HG03196 (cell line): ENCODE results near the gene HTT.
"Not testable (repeated sequence)": the region's sequence is repeated elsewhere in the genome, so short reads cannot be mapped to it uniquely, and the experiment has no call there.

Source experiments
- ATAC-seq: cut with Tn5 transposase; IDR thresholded peaks from one replicate; pipeline ENCODE4 v1.9.1; 2021; ENCODE audit not compliant: unreplicated experiment

Gene HTT

DNA sequence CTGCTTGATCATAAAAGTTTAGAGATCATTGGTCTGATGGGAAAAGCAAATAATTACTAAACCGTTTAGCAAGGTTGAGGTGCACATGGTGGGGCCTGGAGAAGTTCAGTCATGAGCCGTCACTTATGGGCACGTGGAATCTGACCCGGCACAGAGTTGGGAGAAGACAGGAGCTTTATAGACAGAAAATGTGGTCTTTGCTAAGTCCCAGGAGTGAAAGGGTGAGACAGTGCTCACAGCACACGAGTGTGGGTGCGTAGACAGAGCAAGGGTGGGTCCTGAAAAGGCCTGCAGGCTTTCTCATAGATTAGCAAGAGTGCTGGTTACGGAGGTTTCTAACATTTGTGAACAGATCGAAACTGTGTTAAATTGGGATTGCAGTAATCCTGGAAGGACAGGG lies 43.8 kb downstream of the HTT start:
- ATAC-seq, result no peak

GRCh38 chr4:3119464-3119863 lies 45.0 kb downstream of the HTT start:
- ATAC-seq, result no peak

DNA sequence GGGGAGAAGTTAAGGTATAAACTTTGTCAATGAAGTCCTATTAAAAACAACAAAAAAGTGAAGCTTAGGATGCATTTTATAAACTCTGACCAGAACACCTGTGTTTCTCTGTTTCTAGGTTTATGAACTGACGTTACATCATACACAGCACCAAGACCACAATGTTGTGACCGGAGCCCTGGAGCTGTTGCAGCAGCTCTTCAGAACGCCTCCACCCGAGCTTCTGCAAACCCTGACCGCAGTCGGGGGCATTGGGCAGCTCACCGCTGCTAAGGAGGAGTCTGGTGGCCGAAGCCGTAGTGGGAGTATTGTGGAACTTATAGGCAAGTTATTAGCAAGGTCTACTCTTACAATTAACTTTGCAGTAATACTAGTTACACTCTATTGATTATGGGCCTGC lies 46.6 kb downstream of the HTT start:
- ATAC-seq, result no peak

GRCh38 chr4:3121596-3121995 lies 47.1 kb downstream of the HTT start:
- ATAC-seq, result no peak

DNA sequence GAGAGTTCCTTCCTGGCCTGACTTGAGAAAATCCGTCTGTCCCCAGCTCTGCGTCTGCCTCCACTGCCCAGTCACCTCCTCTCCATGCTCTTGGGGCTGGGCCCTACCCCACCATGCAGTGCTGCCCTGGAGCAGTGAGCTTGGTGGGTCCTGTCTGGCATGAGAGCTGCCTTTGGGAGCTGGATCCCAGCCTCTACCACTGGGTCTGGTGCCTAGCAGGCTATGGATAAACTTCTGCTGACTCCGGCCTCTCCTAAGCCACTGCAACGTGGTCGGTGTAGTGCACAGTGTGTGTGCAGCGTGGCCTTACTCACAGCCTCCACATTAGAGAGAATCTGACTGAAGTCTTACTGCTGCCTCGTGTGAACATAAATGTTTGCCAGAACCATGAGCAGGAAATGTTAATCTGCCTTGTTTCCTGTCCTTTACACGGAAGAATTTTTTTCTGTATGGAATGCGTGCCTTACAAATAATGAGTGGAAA lies 47.6 kb downstream of the HTT start:
- ATAC-seq, result no peak

DNA sequence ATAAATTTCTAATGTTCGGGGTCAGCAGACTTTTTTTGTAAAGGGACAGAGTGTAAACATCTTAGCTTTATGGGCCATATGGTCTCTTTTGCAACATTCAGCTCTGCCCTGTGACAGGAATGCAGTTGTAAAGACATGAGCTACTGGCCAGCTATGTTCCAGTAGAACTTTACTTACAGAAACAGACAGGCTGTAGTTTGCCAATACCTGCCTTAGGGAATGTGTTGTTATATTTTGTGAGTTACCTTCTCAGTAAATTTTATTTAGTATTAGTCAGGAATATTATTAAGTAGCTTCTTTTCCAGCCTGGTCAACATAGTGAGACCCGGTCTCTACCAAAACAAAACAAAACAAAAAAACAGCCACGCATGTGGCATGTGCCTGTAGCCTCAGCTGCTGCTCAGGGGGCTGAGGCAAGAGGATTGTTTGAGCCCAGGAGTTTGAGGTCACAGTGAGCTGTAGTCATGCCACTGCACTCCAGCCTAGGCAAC lies 48.7 kb downstream of the HTT start:
- ATAC-seq, result no peak

- ATAC-seq, result no peak
Measured at GRCh38 chr4:3124070-3124767, 49.7 kb downstream of the HTT start.

GRCh38 chr4:3127112-3127511 lies 52.6 kb downstream of the HTT start:
- no peak for ATAC-seq

DNA sequence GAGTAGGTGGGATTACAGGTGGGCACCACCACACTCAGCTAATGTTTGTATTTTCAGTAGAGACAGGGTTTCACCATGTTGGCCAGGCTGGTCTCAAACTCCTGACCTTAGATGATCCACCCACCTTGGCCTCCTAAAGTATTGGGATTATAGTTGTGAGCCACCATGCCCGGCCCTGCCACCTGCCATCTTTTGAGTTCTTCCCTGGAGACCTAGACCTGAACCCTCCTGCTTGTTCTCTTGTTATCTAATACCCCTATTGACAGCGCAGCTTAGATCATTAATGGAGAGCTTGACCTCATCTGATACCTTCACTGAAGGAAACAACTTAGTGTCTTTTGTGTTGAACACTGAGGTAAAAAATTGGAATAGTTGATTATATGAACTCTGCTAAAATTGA lies 53.6 kb downstream of the HTT start:
- no peak for ATAC-seq

GRCh38 chr4:3128976-3129375 lies 54.5 kb downstream of the HTT start:
- ATAC-seq, result no peak

- no peak for ATAC-seq
Measured at GRCh38 chr4:3130201-3130600, 55.7 kb downstream of the HTT start.

DNA sequence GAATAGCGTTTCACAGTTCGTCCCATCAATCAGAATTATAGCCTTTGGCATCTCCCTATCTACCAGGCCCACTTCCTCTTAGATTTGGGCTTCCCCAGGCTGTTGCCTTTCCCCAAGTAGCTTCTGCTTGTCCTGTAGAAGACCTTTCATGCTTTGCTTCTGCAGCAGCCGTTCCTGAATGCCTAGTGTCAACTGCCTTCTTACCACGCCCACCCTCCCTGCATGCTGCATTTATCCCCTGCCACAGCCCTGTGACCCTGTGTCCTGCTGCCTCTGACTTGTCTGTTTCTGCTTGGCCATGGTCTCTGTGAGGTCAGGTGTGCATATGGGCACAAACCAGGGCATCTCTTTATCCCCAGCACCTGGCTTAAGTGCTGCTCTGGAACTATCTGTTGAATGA lies 56.3 kb downstream of the HTT start:
- no peak for ATAC-seq

- ATAC-seq, result no peak
Measured at GRCh38 chr4:3134201-3134600, 59.7 kb downstream of the HTT start.

GRCh38 chr4:3135155-3136011 lies 60.9 kb downstream of the HTT start:
- no peak for ATAC-seq

DNA sequence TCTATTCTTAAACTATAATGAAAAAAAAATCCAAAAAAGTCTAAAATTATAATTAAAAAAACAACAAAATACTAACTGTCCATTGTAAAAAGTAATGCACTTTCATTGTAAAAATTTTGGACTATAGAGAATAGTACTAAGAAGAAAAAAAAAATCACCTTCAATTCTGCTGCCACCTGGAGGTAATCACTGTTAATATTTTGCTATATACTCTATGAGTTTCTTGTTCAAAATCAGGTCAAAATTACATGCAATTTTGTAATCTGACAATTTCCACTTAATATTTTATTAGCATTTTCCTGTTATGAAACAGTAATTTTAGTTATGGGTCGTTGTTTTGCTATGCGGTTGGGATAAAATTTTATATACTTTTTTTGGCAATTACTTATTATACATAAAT lies 62.0 kb downstream of the HTT start:
- ATAC-seq, result no peak

- ATAC-seq, result no peak
Measured at GRCh38 chr4:3137908-3138307, 63.4 kb downstream of the HTT start.

DNA sequence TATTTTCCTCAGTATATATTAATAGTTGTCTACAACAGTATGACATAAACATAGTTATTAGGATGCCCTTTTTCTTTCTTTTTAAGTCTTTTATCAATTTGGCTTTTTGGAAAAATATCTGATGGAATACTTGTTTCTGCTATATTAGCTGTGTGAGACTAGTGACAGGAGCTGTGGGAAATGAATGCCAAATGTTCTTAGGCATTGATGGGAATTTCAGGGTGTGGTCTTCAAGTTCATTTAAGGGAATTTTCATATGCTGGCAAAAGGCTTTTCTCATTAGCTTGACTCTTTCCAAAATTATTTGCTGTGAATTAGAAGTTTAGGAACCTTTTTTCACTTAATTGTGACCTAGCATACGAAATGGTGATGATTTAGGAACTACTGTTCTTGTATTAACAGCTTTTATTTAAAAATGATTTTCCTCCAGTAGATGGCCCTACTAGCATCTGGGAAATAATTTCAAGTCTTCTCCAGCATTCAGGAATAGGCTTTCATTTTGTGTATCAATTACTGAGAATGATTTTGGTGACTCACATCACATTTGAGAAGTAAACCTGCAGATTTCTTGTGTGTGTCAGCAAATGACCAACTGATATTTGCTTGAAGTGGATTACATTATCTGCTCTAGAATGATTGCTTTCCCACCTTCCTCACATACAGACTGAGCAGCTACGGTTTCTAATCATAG lies 70.9 kb downstream of the HTT start:
- ATAC-seq, result no peak

DNA sequence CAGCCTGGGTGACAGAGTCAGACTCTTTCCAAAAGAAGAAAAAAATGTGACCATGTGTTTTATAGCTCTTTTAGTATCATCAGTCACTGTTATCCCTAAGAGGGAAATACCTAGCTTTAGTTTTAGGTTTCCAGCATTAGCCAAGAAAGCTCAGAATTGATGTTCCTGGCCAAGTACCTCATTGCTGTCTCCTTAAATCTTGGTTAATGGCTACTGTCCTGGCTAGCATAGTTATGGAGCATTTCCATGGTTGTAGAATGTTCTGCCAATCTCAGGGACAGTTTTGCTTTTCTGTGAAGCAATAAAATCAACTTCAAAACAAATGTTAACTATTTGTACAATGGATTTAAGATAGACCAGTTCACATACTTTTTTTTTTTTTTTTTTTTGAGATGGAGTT lies 74.4 kb downstream of the HTT start:
- ATAC-seq, result no peak

- ATAC-seq, result not testable (repeated sequence)
Measured at GRCh38 chr4:3151238-3151637, 76.8 kb downstream of the HTT start.

DNA sequence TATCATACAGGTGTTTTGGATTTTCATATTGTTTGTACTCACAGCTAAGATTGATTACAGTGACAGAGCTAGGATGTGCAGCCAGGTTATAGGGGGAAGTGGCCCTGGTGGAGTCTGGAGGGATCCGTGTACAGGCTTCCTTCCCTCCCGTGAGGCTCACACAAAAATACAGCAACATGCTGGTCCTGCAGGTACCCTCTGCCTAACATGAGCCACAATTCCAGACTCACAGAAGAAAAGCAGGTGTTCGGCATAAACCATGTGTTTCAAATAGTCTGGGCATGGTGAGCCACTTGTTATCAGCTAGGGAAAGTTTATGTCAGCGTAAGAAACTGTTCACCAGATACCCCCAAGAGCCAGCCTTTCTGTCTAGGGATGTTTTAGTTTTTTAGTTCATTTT lies 82.9 kb downstream of the HTT start:
- no peak for ATAC-seq

DNA sequence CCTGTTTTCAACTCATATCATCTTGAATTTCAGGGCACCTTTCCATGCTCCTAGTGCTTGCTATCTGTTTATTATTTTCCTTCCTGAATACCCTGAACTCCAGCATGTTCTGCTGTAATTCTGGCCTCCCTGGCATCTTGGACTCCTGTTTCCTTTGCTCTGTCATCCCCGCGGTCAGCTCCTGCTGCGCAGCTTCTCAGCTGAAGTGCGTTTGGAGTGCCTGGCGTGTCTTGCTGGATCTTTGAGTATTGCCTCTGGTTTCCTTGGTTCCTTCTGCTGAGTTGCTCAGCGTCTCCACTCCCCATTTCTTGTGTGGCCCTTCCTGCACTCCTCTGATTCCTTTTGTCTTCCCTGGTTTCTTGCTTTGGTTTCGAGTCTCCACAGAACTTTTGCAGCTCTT lies 84.4 kb downstream of the HTT start:
- ATAC-seq, result no peak

GRCh38 chr4:3160438-3160837 lies 86.0 kb downstream of the HTT start:
- ATAC-seq, result no peak
